Measurements from ENCODE around the gene LSAMP. TPM values are rescaled to one million over a fixed set of nuclear protein-coding genes. Genes with fewer than 3 reads are reported as not detected.

LSAMP gene
- total RNA-seq (2014; rRNA removed; shearing (Covaris generic)): 21.5 and 45.1 TPM in 2 replicates

- peak; percentile 85 for DNase-seq (ENCODE audit: low spot score)
- in situ Hi-C loops (cut with HindIII; ENCODE audit: low sequenced_read_pairs): loop anchor here (25.0 kb wide), 1 partner anchor 308 kb away; no protein-coding TSS in a partner anchor
Measured at GRCh38 chr3:116445311-116445841, at the start of gene LSAMP. Gene LSAMP (minus strand): TSS chr3:116445487.

GRCh38 chr3:116492379-116492778, 47.1 kb upstream of the LSAMP start:
- in situ Hi-C loops (cut with HindIII; ENCODE audit: low sequenced_read_pairs): no loop called here
- no peak for DNase-seq (ENCODE audit: low spot score)

- DNase-seq (ENCODE audit: low spot score): no peak
- in situ Hi-C loops (cut with HindIII; ENCODE audit: low sequenced_read_pairs): no loop called here
Measured at GRCh38 chr3:116483135-116483534, 37.8 kb upstream of the LSAMP start.

GRCh38 chr3:116476691-116477090, 31.4 kb upstream of the LSAMP start:
- in situ Hi-C loops (cut with HindIII; ENCODE audit: low sequenced_read_pairs): no loop called here
- no peak for DNase-seq (ENCODE audit: low spot score)

GRCh38 chr3:116474801-116475200, 29.5 kb upstream of the LSAMP start:
- in situ Hi-C loops (cut with HindIII; ENCODE audit: low sequenced_read_pairs): no loop called here
- DNase-seq (ENCODE audit: low spot score): no peak

GRCh38 chr3:116474032-116474780, 28.9 kb upstream of the LSAMP start:
- DNase-seq (ENCODE audit: low spot score): no peak
- in situ Hi-C loops (cut with HindIII; ENCODE audit: low sequenced_read_pairs): no loop called here

- in situ Hi-C loops (cut with HindIII; ENCODE audit: low sequenced_read_pairs): no loop called here
- DNase-seq (ENCODE audit: low spot score): no peak
Measured at GRCh38 chr3:116473602-116474001, 28.3 kb upstream of the LSAMP start.

GRCh38 chr3:116470605-116471197, 25.4 kb upstream of the LSAMP start:
- no peak for DNase-seq (ENCODE audit: low spot score)
- in situ Hi-C loops (cut with HindIII; ENCODE audit: low sequenced_read_pairs): no loop called here

- in situ Hi-C loops (cut with HindIII; ENCODE audit: low sequenced_read_pairs): no loop called here
Measured at GRCh38 chr3:116469546-116469945, 24.3 kb upstream of the LSAMP start.

GRCh38 chr3:116464276-116464798, 19.1 kb upstream of the LSAMP start:
- in situ Hi-C loops (cut with HindIII; ENCODE audit: low sequenced_read_pairs): no loop called here
- DNase-seq (ENCODE audit: low spot score): no peak

More at GRCh38 chr3:116469546-116469945, 24.3 kb upstream of the LSAMP start:
- DNase-seq (ENCODE audit: low spot score): no peak

- in situ Hi-C loops (cut with HindIII; ENCODE audit: low sequenced_read_pairs): no loop called here
- DNase-seq (ENCODE audit: low spot score): peak; percentile 71
Measured at GRCh38 chr3:116453666-116454346, 8.5 kb upstream of the LSAMP start.

GRCh38 chr3:116449546-116450350, 4.5 kb upstream of the LSAMP start:
- no peak for DNase-seq (ENCODE audit: low spot score)
- in situ Hi-C loops (cut with HindIII; ENCODE audit: low sequenced_read_pairs): loop anchor here (25.0 kb wide), 1 partner anchor 312 kb away; no protein-coding TSS in a partner anchor

GRCh38 chr3:116445990-116446389, 703 bp upstream of the LSAMP start:
- in situ Hi-C loops (cut with HindIII; ENCODE audit: low sequenced_read_pairs): loop anchor here (25.0 kb wide), 1 partner anchor 309 kb away; no protein-coding TSS in a partner anchor
- DNase-seq (ENCODE audit: low spot score): no peak

- no peak for DNase-seq (ENCODE audit: low spot score)
- in situ Hi-C loops (cut with HindIII; ENCODE audit: low sequenced_read_pairs): loop anchor here (25.0 kb wide), 1 partner anchor 308 kb away; no protein-coding TSS in a partner anchor
Measured at GRCh38 chr3:116444819-116445310, 422 bp downstream of the LSAMP start.

GRCh38 chr3:116444115-116444747, 1.1 kb downstream of the LSAMP start:
- in situ Hi-C loops (cut with HindIII; ENCODE audit: low sequenced_read_pairs): loop anchor here (25.0 kb wide), 1 partner anchor 307 kb away; no protein-coding TSS in a partner anchor
- DNase-seq (ENCODE audit: low spot score): peak; percentile 62

GRCh38 chr3:116443191-116443661, 2.1 kb downstream of the LSAMP start:
- DNase-seq (ENCODE audit: low spot score): peak; percentile 73
- in situ Hi-C loops (cut with HindIII; ENCODE audit: low sequenced_read_pairs): loop anchor here (25.0 kb wide), 1 partner anchor 306 kb away; no protein-coding TSS in a partner anchor

- DNase-seq (ENCODE audit: low spot score): peak; percentile 64
- in situ Hi-C loops (cut with HindIII; ENCODE audit: low sequenced_read_pairs): loop anchor here (25.0 kb wide), 1 partner anchor 305 kb away; no protein-coding TSS in a partner anchor
Measured at GRCh38 chr3:116442331-116443021, 2.8 kb downstream of the LSAMP start.

All from G401 (cell line).